Activated naive CD8-positive, alpha-beta T cell treated with anti-CD3 and anti-CD28 coated beads, Interleukin-2, amount 10 ng/mL, durations not matched to agents 7 days and 5 days (primary cell): ENCODE measurements around the gene FAM53C. TPM values are rescaled to one million over a fixed set of nuclear protein-coding genes. Genes with fewer than 3 reads are reported as not detected.

Experiments used
- ATAC-seq: fragments of 150-1000 bp; cut with Tn5 transposase; one replicate; pipeline ENCODE4 v1.10.0; 2021; ENCODE audit warnings: low read depth, moderate library complexity
- POLR2A ChIA-PET: fragments of 350-600 bp; sonication (Branson Sonifier 250); formaldehyde crosslinking; loops from one replicate; lab custom pipeline; 2021; ENCODE audit warnings: antibody characterized with exemption; lab: Charles Lee
- DNase-seq: peaks from one replicate; pipeline ENCODE4 v3.0.0; 2021
- H3K27ac Mint-ChIP-seq: one replicate; pipeline ENCODE4 v1.8.0; 2022; ENCODE audit warnings: mild to moderate bottlenecking, mixed read lengths
- H3K27me3 Mint-ChIP-seq: one replicate; pipeline ENCODE4 v1.8.0; 2022; ENCODE audit warnings: mild to moderate bottlenecking, moderate library complexity, mixed read lengths
- H3K36me3 Mint-ChIP-seq: one replicate; pipeline ENCODE4 v1.8.0; 2021; ENCODE audit warnings: mild to moderate bottlenecking, mixed read lengths
- H3K4me1 Mint-ChIP-seq: one replicate; pipeline ENCODE4 v1.8.0; 2021; ENCODE audit warnings: mixed read lengths
- H3K4me3 Mint-ChIP-seq: one replicate; pipeline ENCODE4 v1.8.0; 2022; ENCODE audit warnings: mild to moderate bottlenecking, moderate library complexity, mixed read lengths
- H3K9me3 Mint-ChIP-seq: one replicate; pipeline ENCODE4 v1.8.0; 2021; ENCODE audit warnings: mixed read lengths
- total RNA-seq, 2 experiments: library from RNA; stranded (reverse); gene quantifications; one replicate each; pipeline ENCODE4 v1.2.3, GENCODE V29; 2021

The FAM53C gene
- total RNA-seq, 2 experiments from 2014 or later, result 29.3 to 31.2 TPM

- ATAC-seq (peak; percentile 6), DNase-seq (peak; percentile 49)
- peak overlapping the region; percentile 90 for H3K4me3 Mint-ChIP-seq
- H3K27me3 Mint-ChIP-seq, result peaks cover 2% of the 10 kb centered on the region
- POLR2A ChIA-PET, result interaction anchor here (0.6 to 6.7 kb wide), 13 partner anchors 13 to 305 kb away, joined by 3 to 132 read pairs (median 5); partner anchors contain the start of genes BRD8, EGR1, ETF1 and HSPA9
- H3K36me3 Mint-ChIP-seq, result peaks cover 10% of the 10 kb centered on the region
- peaks cover 24% of the 10 kb centered on the region for H3K4me1 Mint-ChIP-seq
- H3K27ac Mint-ChIP-seq, result peak overlapping the region; percentile 71
- no peaks in the 10 kb centered on the region for H3K9me3 Mint-ChIP-seq
Observed at GRCh38 chr5:138338411-138339090, 485 bp downstream of the FAM53C start.

- POLR2A ChIA-PET, result interaction anchor here (0.8 to 6.7 kb wide), 6 partner anchors 12 to 161 kb away, joined by 3 to 132 read pairs (median 3); partner anchors contain the start of genes BRD8, CDC23, EGR1 and KDM3B
Observed at GRCh38 chr5:138339091-138339456, 1.0 kb downstream of the FAM53C start.

GRCh38 chr5:138339464-138339863 lies 1.4 kb downstream of the FAM53C start:
- POLR2A ChIA-PET, result interaction anchor here (0.8 to 6.7 kb wide), 3 partner anchors 12 to 161 kb away, joined by 3 to 132 read pairs (median 3); partner anchors contain the start of genes BRD8, CDC23 and KDM3B
- Mint-ChIP-seq H3K27me3 (peaks cover 2% of the 10 kb centered on the region), H3K9me3 (no peaks in the 10 kb centered on the region), H3K36me3 (peaks cover 10% of the 10 kb centered on the region), H3K4me1 (peaks cover 24% of the 10 kb centered on the region), H3K27ac (peak overlapping the region; percentile 71), H3K4me3 (peak overlapping the region; percentile 90)
- no peak for ATAC-seq
- DNase-seq, result no peak

More at GRCh38 chr5:138339091-138339456, 1.0 kb downstream of the FAM53C start:
- ATAC-seq, result no peak
- DNase-seq, result no peak
- Mint-ChIP-seq H3K4me1 (peaks cover 24% of the 10 kb centered on the region), H3K9me3 (no peaks in the 10 kb centered on the region), H3K4me3 (peak overlapping the region; percentile 90), H3K27ac (peak overlapping the region; percentile 71), H3K36me3 (peaks cover 10% of the 10 kb centered on the region), H3K27me3 (peaks cover 2% of the 10 kb centered on the region)

DNA sequence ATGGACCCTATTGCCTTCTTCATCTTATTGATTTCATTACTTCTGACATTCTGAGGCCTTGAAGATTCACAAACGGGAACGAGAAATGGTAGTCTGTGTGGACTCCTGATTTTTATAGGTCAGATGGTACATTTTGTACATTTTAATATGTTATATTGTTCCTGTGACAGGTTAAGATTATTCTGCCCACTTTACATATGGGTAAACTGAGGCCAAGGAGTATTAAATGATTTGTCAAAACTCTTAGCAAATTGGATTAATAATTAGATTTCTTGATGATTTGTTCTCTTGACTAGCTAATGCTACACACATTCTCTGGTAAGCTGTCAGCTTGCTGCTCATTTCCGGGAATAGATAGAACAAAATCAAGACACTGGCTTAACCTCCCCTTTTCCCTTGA lies 1.9 kb downstream of the FAM53C start:
- Mint-ChIP-seq H3K27ac (no peak overlapping the region), H3K36me3 (peaks cover 10% of the 10 kb centered on the region)
- DNase-seq, result no peak

GRCh38 chr5:138344887-138345622 lies 7.0 kb downstream of the FAM53C start:
- POLR2A ChIA-PET, result interaction anchor here (0.6 kb wide), 1 partner anchor 27 kb away, joined by 3 read pairs; no protein-coding TSS in a partner anchor
- Mint-ChIP-seq H3K27ac (no peak overlapping the region), H3K4me3 (no peak overlapping the region), H3K4me1 (peaks cover 9% of the 10 kb centered on the region), H3K9me3 (no peaks in the 10 kb centered on the region), H3K27me3 (no peaks in the 10 kb centered on the region), H3K36me3 (peaks cover 20% of the 10 kb centered on the region)
- DNase-seq (no peak), ATAC-seq (no peak)

More for the DNA sequence above, 1.9 kb downstream of the FAM53C start:
- H3K4me3 Mint-ChIP-seq, result peak overlapping the region; percentile 90
- peaks cover 2% of the 10 kb centered on the region for H3K27me3 Mint-ChIP-seq
- ATAC-seq, result no peak
- H3K9me3 Mint-ChIP-seq, result no peaks in the 10 kb centered on the region
- POLR2A ChIA-PET, result interaction anchor here (0.8 to 6.7 kb wide), 3 partner anchors 11 to 162 kb away, joined by 3 to 132 read pairs (median 3); partner anchors contain the start of genes BRD8, CDC23 and KDM3B
- H3K4me1 Mint-ChIP-seq, result peaks cover 24% of the 10 kb centered on the region

DNA sequence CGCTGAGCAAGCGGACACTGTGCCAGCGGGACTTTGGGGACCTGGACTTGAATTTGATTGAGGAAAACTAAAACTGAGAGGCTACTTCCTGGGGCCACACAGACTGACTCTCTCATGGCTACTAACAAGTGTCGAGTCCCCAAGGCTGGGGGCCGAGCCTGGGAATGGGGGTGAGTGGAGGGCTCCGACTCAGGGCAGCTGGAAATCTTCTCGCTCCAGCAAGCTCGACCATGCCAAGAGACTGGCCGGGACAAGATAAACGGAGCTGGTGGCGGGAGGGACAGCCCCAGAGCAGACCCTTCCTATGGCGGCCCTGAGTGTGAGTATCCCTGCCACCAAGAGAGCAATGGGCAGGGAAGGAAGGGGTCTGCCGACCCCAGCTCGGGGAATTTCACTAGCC lies 8.8 kb downstream of the FAM53C start:
- Mint-ChIP-seq H3K36me3 (peaks cover 23% of the 10 kb centered on the region), H3K4me3 (no peak overlapping the region), H3K9me3 (peaks cover 4% of the 10 kb centered on the region), H3K4me1 (peaks cover 10% of the 10 kb centered on the region), H3K27me3 (no peaks in the 10 kb centered on the region), H3K27ac (no peak overlapping the region)
- DNase-seq (no peak), ATAC-seq (no peak)
- POLR2A ChIA-PET, result no interaction called here

GRCh38 chr5:138349852-138350562 lies 11.9 kb downstream of the FAM53C start:
- Mint-ChIP-seq H3K27ac (peak overlapping the region; percentile 28), H3K4me1 (peaks cover 25% of the 10 kb centered on the region), H3K9me3 (peaks cover 8% of the 10 kb centered on the region), H3K36me3 (peaks cover 25% of the 10 kb centered on the region), H3K27me3 (no peaks in the 10 kb centered on the region), H3K4me3 (no peak overlapping the region)
- no peak for DNase-seq
- POLR2A ChIA-PET, result interaction anchor here (8.1 kb wide), 1 partner anchor 10 kb away, joined by 132 read pairs; the partner anchor contains the start of gene FAM53C
- ATAC-seq, result no peak

- H3K4me1 Mint-ChIP-seq, result peaks cover 29% of the 10 kb centered on the region
- POLR2A ChIA-PET, result interaction anchor here (8.1 kb wide), 1 partner anchor 10 kb away, joined by 132 read pairs; the partner anchor contains the start of gene FAM53C
- peak overlapping the region; percentile 21 for H3K27ac Mint-ChIP-seq
- DNase-seq, result no peak
- no peaks in the 10 kb centered on the region for H3K27me3 Mint-ChIP-seq
- H3K36me3 Mint-ChIP-seq, result peaks cover 21% of the 10 kb centered on the region
- peaks cover 8% of the 10 kb centered on the region for H3K9me3 Mint-ChIP-seq
- H3K4me3 Mint-ChIP-seq, result no peak overlapping the region
- ATAC-seq, result no peak
Observed at GRCh38 chr5:138350563-138350890, 12.5 kb downstream of the FAM53C start.

- H3K36me3 Mint-ChIP-seq, result peaks cover 17% of the 10 kb centered on the region
- H3K4me3 Mint-ChIP-seq, result no peak overlapping the region
- DNase-seq (no peak), ATAC-seq (no peak)
- H3K27me3 Mint-ChIP-seq, result no peaks in the 10 kb centered on the region
- H3K4me1 Mint-ChIP-seq, result peaks cover 33% of the 10 kb centered on the region
- H3K27ac Mint-ChIP-seq, result no peak overlapping the region
- peaks cover 8% of the 10 kb centered on the region for H3K9me3 Mint-ChIP-seq
- POLR2A ChIA-PET, result interaction anchor here (0.5 to 8.1 kb wide), 4 partner anchors 11 to 1923 kb away, joined by 3 to 132 read pairs (median 30); partner anchors contain the start of genes CDC25C and FAM53C
Observed at GRCh38 chr5:138351056-138351455, 13.0 kb downstream of the FAM53C start.

- H3K27ac Mint-ChIP-seq, result no peak overlapping the region
- peaks cover 16% of the 10 kb centered on the region for H3K36me3 Mint-ChIP-seq
- POLR2A ChIA-PET, result interaction anchor here (0.5 to 8.1 kb wide), 4 partner anchors 11 to 1922 kb away, joined by 3 to 132 read pairs (median 30); partner anchors contain the start of genes CDC25C and FAM53C
Observed at GRCh38 chr5:138351517-138351916, 13.5 kb downstream of the FAM53C start.

GRCh38 chr5:138352071-138352721 lies 14.1 kb downstream of the FAM53C start, which contains the start of gene KDM3B:
TSS of gene KDM3B (plus strand) at chr5:138352685. CDS start at chr5:138352796, 111 bp downstream.
- Mint-ChIP-seq H3K4me3 (peak within 1 kb of the TSS; percentile 93), H3K27me3 (no peaks in the 10 kb centered on the region), H3K4me1 (peaks cover 36% of the 10 kb centered on the region), H3K27ac (peak within 1 kb of the TSS; percentile 89), H3K9me3 (peaks cover 8% of the 10 kb centered on the region), H3K36me3 (peaks cover 16% of the 10 kb centered on the region)
- POLR2A ChIA-PET, result interaction anchor here (0.9 to 8.1 kb wide), 5 partner anchors 12 to 172 kb away, joined by 3 to 132 read pairs (median 3); partner anchors contain the start of genes CDC25C, EGR1 and FAM53C
- ATAC-seq (peak; percentile 74), DNase-seq (peak; percentile 99)

More at GRCh38 chr5:138351517-138351916, 13.5 kb downstream of the FAM53C start:
- DNase-seq (no peak), ATAC-seq (no peak)
- peaks cover 8% of the 10 kb centered on the region for H3K9me3 Mint-ChIP-seq
- H3K4me3 Mint-ChIP-seq, result peak overlapping the region; percentile 65
- no peaks in the 10 kb centered on the region for H3K27me3 Mint-ChIP-seq
- peaks cover 36% of the 10 kb centered on the region for H3K4me1 Mint-ChIP-seq
